Activated CD8-positive, alpha-beta memory T cell treated with anti-CD3 and anti-CD28 coated beads for 1 hour (primary cell): Measurements from ENCODE around the gene RNF114.
"Not testable (repeated sequence)": the region's sequence is repeated elsewhere in the genome, so short reads cannot be mapped to it uniquely, and the experiment has no call there.

ENCODE experiments used
- DNase-seq, 2 donors: peaks; one replicate each; pipeline ENCODE4 v3.0.0-alpha.2; 2020; ENCODE audit warnings: low read depth in 1 of 2; ENCODE audit errors: extremely low read depth in 1 of 2

Gene RNF114

GRCh38 chr20:49961413-49961812 lies 25.2 kb downstream of the RNF114 start:
- DNase-seq, result no peak

DNA sequence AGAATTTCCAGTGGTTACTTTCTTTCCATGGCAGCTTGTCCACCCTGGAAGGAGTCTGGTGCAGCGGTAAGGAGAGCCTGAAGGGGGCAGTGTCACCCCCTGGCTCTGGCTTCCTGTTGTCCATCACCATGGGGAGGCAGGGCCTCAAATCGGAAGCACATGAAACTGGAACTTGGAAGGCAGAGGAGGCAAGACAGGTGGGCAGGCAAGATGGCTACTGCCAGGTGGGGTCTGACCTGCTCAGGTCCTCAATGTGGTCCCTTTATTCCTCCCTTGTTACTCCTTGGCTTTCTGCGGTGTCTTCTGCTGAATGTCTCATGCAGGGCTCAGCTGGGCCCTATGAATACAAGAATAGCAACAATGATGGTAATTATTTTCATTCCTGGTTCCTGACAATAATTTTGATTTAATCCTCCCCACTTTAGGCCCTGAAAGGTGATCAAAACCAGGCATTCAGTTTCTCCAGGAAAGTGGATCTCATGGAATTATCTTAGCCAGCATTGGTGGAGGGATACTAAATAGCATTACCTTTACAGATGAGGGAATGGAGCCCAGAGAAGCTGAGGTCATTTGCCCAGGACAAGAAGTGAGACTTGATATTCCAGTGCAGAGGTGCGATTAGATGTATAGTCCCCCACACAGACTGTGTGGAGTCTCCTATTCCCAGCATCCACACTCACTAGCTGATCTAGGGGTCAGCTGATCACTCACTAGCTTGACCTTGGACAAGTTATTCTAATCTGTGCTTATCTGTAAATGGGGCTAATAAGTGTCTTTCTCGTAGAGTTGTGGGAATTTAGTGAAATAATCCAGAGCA lies 29.0 kb downstream of the RNF114 start:
- no peak for DNase-seq

GRCh38 chr20:49965781-49966305 lies 29.6 kb downstream of the RNF114 start:
- DNase-seq, result no peak

DNA sequence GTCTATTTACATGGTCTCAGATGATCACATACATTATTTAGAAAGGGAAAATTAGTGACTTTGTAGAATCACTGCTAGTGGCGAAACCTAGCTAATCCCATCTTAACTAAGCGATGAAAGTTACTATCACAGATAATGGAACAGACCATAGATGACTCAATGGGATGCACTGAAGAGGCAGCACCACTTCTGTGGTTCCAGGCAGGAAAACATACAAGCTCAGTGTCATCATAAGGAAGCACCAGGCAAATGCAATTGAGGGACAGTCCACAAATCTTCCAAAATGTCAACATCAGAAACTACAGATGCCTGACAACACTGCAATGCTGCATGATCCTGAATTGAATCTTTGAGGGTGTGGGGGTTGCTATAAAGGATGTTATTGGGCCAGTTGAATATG lies 30.7 kb downstream of the RNF114 start:
- no peak for DNase-seq

- DNase-seq, result no peak
These were observed 33.0 kb downstream of the RNF114 start for GRCh38 chr20:49969234-49969633.

DNA sequence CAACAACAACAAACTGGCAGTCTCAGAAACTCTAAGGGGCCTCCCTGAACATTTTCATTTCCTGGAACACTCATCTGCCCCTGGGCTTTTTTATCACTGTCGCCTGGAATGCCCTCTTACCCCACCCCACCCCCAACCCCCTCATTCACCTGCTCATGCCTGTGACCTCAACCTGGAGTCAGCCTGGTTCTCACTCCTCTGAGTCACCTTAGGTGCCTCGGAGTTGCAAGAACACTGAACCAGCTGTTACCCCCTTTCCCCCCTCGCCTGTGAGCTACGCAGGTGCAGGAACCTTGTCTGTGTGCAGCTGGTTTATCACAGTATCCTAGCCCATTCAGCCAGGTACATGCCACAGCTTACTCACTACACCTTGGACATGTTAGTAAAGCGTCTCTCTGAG lies 33.7 kb downstream of the RNF114 start:
- no peak for DNase-seq

DNA sequence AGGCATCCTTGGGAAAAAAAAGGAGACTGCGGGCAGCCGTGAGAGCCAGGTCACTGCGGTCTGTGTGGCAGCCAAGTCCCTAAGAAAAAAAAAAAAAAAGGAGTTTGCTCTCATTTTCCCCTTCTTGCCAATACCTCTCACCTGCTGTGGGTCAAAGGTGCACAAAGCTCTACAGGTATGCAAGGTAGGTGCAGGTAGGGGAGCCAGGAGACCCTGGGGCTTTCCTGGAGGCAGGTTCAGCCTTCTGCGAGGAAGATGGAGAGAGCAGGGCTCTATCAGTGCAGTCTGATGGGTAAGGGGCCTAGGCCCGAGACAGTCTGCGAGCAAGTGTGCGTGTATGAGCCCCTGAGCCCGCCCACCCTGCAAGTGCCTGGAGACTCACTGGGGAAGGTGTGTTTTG lies 34.3 kb downstream of the RNF114 start:
- no peak for DNase-seq

- no peak for DNase-seq
These were observed 37.8 kb downstream of the RNF114 start for GRCh38 chr20:49973981-49974380.

GRCh38 chr20:49976542-49976941 lies 40.3 kb downstream of the RNF114 start:
- DNase-seq, result no peak

GRCh38 chr20:49977740-49978139 lies 41.5 kb downstream of the RNF114 start:
- DNase-seq, result not testable (repeated sequence)

GRCh38 chr20:49978685-49979029 lies 42.5 kb downstream of the RNF114 start:
- no peak for DNase-seq

- peak; percentile 15 to 55 for DNase-seq
These were observed 43.0 kb downstream of the RNF114 start for GRCh38 chr20:49979030-49979832.

DNA sequence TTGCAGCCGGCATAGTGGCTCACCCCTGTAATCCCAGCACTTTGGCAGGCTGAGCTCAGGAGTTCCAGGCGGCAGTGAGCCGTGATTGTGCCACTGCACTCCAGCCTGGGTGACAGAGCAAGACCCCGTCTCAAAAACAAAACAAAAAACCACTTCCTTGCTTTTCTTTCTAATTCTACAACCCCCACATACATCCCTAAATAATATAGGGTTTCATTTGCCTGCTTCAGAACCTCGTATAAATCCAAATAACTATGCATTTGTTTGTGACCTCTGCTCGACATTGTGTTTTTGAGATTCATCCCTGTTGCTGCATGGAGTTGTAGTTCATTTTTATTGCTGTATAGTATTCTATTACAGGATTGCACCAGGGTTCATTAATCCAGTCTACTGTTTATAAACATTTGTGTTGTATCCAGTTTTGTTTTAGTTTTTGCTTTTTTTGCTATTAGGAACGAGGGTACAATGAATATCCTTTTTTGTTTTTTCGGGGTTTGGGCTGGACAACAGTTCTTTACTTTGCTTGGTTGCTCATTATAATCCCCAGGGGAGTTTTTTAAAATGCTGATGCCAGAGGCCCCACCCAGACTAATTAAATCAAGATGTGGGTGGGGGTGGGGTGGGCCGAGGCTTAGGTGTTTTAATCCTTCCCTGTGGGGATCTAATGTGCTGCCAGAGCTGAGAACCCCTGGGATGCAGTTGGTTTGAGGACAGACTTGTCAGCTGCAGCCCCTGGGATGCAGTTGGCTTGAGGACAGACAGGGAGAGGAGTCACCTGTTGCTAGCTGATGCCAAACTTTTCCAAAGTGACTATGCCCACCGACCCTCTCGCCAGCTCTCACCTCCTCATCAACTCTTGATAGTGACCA lies 44.2 kb downstream of the RNF114 start:
- DNase-seq, result no peak

DNA sequence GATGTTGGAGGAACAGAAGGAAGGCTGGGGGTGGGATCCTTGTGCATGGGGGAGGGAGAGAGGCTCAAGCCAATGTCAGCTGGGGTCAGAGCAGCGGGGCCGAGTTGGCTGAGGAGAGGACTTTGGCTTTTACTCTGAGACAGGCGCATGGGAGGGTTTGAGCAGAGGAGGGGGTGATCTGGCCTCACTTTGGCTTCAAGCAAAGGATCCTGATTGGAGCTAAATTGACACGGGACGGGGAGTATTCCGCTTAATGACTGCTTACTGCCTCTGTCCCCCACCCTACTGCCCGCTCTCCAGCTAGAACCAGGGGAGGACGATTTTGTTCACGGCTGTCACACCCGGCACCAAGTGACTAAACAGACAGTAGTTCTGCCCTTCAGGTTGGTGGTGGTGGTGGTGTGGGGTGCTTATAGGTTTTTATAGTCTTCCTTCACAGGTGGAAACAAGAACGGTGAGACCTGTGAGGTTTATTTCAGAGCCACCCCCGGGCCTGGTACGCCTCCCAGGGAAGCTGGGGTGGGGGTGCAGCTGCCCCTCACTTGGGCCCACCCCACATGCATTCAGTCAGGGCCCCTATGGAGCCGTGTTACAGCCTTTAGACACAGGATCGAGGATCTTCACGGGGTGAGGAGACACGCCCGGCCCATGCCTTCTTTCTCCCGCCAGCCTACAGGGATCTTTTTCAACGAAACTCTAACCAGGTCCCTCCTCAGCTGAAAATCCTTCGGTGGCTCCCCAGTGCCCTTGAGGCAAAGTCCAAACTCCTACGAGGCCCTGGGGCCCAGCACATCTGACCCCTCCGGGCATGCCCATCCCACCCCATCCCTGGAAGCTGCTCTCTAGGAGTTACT lies 45.2 kb downstream of the RNF114 start:
- no peak for DNase-seq

- DNase-seq, result no peak
These were observed 45.8 kb downstream of the RNF114 start for GRCh38 chr20:49982072-49982345.

DNA sequence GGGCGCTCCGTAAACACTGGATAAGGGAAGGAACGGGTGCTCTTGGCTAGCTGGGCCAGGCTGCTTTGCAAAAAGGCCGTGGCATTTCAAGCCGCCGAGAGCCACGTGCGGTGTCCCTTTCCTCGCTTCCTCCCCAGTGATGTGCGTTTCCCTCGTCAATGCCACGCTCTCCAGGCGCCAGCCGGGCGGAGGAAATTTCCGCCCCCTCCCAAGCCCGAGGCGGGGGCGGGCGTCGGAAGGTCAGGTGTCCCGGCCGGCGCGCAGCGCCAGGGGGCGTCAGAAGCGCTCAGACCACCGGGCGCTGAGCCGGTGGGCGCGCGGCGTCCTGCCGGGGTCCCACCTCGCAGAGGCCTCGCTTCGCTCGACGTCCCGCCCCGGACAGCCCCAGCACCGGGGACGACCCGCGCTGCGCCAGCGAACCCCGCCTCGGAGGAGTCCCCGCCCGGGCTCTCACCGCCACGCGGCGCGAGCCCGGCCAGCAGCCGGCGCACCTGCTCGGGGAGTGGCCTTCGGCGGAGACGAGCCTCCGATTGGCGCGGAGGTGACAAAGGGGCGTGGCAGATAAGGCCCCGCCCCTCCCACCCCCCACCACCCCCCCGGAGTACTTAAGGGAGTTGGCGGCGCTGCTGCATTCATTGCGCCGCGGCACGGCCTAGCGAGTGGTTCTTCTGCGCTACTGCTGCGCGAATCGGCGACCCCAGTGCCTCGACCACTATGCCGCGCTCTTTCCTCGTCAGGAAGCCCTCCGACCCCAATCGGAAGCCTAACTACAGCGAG lies 46.3 kb downstream of the RNF114 start, which contains the start of gene SNAI1:
Gene SNAI1, plus strand, starts transcription at position 635 of the 777 bp plus-strand sequence. Its CDS starts 80 bp downstream, at position 715.
- DNase-seq, result peak; percentile 67 to 70

DNA sequence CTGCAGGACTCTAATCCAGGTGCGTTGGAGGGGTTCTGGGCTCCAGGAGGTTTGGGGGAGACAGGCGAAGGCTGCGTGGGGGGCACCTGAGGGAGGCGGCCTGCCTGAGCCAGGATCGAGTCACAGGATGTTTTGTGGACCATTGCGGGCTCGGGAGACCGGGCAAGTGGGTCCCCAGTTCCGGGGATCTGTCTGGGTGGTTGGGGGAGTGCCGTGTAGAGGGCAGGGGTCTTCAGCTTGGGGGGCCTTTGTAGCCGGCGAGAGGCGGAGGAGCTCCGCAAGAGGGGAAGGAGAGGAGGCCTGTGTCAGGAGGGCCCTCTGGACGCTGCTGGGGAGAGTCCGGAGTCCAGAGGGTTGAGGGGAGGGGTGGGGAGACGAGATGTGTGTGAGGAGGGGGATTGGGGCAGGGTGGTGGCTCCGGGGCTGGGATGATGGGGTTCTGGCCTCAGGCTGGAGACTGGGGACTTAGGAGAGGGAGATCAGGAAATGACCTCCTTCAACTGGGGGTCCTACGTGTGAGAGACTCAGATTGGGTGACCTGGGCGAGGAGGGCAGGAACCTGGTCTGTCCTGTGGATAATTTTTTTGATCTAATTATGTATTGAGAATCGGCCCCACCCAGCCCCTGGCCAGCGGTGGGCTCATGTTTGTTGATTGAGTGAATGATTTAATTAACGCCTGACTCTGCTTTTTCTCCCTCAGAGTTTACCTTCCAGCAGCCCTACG lies 47.1 kb downstream of the RNF114 start:
- DNase-seq, result no peak

GRCh38 chr20:49983848-49984408 lies 47.7 kb downstream of the RNF114 start:
- no peak for DNase-seq
